Measurements from ENCODE around the gene ZDHHC22. TPM values are rescaled to one million over a fixed set of nuclear protein-coding genes. Genes with fewer than 3 reads are reported as not detected.
A peak's percentile ranks its signal among the peaks of the same experiment; 100 is the strongest.

The ZDHHC22 gene
- total RNA-seq, 1 experiment from 2014 or later, result not detected

DNA sequence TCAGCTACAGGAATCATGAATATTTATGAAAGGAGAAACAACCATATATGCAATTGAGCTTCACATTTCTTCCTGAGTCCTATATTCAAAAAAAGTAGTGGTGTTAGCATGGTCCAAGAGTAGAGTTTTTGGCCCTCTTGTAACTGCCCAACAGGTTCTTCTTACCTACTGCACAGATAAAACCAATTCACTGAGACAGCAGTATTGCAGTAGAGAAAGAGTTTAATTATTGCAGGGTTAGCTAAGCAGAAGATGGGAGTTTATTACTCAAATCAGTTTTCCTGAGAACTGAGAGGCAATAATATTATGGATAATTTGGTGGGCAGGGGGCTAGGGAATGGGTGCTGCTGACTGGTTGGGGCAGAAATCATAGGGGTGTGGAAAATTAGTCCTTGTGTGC, 50.1 kb downstream of the ZDHHC22 start:
- Histone ChIP-seq H3K9me2 (ENCODE audit: insufficient read depth) (no peaks in the 10 kb centered on the region), H3K4me1 (replicated peaks; ENCODE audit: insufficient read depth) (peaks cover 37% of the 10 kb centered on the region), H3K36me3 (ENCODE audit: low read depth) (no peaks in the 10 kb centered on the region), H3F3A (ENCODE audit: insufficient read depth, low read depth) (peaks cover 35% of the 10 kb centered on the region), H3K79me2 (ENCODE audit: low read depth) (peaks cover 9% of the 10 kb centered on the region), H3K9me3 (ENCODE audit: insufficient read depth, low read depth) (peaks cover 14% of the 10 kb centered on the region), H3K27ac (no peak overlapping the region), H2AFZ (no peak overlapping the region), H4K20me1 (ENCODE audit: insufficient read depth) (no peaks in the 10 kb centered on the region), H3K27me3 (ENCODE audit: insufficient read depth, low read depth) (no peaks in the 10 kb centered on the region), H3K4me2 (no peak overlapping the region), H3K4me3 (no peak overlapping the region)
- ChIA-PET POLR2A (ENCODE audit: unreplicated experiment) (interaction anchor here (0.5 to 0.6 kb wide), 2 partner anchors 122 to 302 kb away, joined by 3 read pairs; no protein-coding TSS in a partner anchor), CTCF (interaction anchor here (0.7 to 1.2 kb wide), 4 partner anchors 21 to 215 kb away, joined by 3 to 7 read pairs (median 4); no protein-coding TSS in a partner anchor)
- DNase-seq, result no peak
- BruUV-seq (replicated peaks), result no TSS peak
- intact Hi-C loops (cut with micrococcal nuclease; ENCODE audit: unreplicated experiment), result no loop called here
- TF ChIP-seq, protein P1, sequence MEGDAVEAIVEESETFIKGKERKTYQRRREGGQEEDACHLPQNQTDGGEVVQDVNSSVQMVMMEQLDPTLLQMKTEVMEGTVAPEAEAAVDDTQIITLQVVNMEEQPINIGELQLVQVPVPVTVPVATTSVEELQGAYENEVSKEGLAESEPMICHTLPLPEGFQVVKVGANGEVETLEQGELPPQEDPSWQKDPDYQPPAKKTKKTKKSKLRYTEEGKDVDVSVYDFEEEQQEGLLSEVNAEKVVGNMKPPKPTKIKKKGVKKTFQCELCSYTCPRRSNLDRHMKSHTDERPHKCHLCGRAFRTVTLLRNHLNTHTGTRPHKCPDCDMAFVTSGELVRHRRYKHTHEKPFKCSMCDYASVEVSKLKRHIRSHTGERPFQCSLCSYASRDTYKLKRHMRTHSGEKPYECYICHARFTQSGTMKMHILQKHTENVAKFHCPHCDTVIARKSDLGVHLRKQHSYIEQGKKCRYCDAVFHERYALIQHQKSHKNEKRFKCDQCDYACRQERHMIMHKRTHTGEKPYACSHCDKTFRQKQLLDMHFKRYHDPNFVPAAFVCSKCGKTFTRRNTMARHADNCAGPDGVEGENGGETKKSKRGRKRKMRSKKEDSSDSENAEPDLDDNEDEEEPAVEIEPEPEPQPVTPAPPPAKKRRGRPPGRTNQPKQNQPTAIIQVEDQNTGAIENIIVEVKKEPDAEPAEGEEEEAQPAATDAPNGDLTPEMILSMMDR (conservative IDR thresholded peaks at IDR 0.05), result no peak
- no peak for TF ChIP-seq EZH2 (IDR thresholded peaks at IDR 0.05; ENCODE audit: low read depth)

DNA sequence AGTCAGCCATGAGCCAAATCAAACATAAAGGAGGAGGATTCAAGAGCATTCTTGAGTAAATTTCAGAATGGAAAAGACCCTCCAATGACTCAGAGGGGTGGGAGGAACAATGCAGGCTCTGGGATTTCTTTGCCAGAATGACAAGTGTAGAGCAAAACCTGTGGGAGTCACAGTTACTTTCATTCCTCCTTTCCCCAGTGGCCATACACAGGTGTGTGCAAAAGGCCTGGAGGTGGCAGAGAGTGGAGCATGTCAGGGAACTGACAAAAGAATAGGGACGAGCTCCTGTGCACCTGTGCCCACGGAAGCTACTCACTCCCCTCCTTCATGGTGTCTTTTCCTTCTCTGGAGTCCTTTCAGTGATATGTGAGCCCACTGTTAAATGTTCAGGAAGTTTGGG, 52.9 kb downstream of the ZDHHC22 start:
- peak overlapping the region; percentile 8; the same call in 1 of the 2 replicates for H3K4me3 ChIP-seq
- peaks cover 20% of the 10 kb centered on the region for H3F3A ChIP-seq (ENCODE audit: insufficient read depth, low read depth)
- peaks cover 14% of the 10 kb centered on the region for H3K9me3 ChIP-seq (ENCODE audit: insufficient read depth, low read depth)
- H3K36me3 ChIP-seq (ENCODE audit: low read depth), result no peaks in the 10 kb centered on the region
- H3K4me1 ChIP-seq (replicated peaks; ENCODE audit: insufficient read depth), result peaks cover 38% of the 10 kb centered on the region
- intact Hi-C loops (cut with micrococcal nuclease; ENCODE audit: unreplicated experiment), result loop anchor here (1.0 kb wide), 5 partner anchors 16 to 174 kb away; no protein-coding TSS in a partner anchor
- H3K4me2 ChIP-seq, result peak overlapping the region; percentile 70
- no peaks in the 10 kb centered on the region for H4K20me1 ChIP-seq (ENCODE audit: insufficient read depth)
- no peak for TF ChIP-seq EZH2 (IDR thresholded peaks at IDR 0.05; ENCODE audit: low read depth)
- TF ChIP-seq, protein P1 (conservative IDR thresholded peaks at IDR 0.05), result no peak
- no peaks in the 10 kb centered on the region for H3K9me2 ChIP-seq (ENCODE audit: insufficient read depth)
- DNase-seq, result no peak
- H3K79me2 ChIP-seq (ENCODE audit: low read depth), result no peaks in the 10 kb centered on the region
- H3K27ac ChIP-seq, result peak overlapping the region; percentile 65
- no peaks in the 10 kb centered on the region for H3K27me3 ChIP-seq (ENCODE audit: insufficient read depth, low read depth)
- ChIA-PET POLR2A (ENCODE audit: unreplicated experiment) (interaction anchor here (0.6 to 0.8 kb wide), 2 partner anchors 35 to 218 kb away, joined by 4 to 6 read pairs; no protein-coding TSS in a partner anchor), CTCF (interaction anchor here (0.6 to 1.8 kb wide), 7 partner anchors 9 to 216 kb away, joined by 3 to 7 read pairs (median 3); no protein-coding TSS in a partner anchor)
- no TSS peak for BruUV-seq (replicated peaks)
- no peak overlapping the region for H2AFZ ChIP-seq

DNA sequence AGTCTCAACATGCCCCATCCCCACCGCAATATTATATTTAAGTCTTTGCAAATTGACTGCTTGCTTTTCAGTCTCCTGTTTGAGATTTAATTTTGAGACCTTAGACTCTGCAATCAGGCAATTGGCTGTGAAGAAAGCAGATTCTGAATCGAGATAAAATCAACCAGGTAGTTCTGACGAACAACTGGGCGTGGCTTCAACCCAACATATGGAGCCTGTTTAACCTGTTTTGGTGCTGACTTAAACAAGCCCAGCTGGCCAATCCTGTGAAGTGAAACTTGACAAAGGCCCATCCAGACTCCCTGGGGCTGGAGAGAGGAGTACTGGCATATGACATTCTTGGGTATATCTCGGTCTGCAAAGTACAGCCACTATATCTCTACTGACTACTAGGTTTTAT, 53.4 kb downstream of the ZDHHC22 start:
- TF ChIP-seq, protein P1 (conservative IDR thresholded peaks at IDR 0.05), result no peak
- no peak for TF ChIP-seq EZH2 (IDR thresholded peaks at IDR 0.05; ENCODE audit: low read depth)
- CTCF ChIA-PET, result interaction anchor here (0.9 to 1.8 kb wide), 4 partner anchors 9 to 212 kb away, joined by 3 to 7 read pairs (median 5); no protein-coding TSS in a partner anchor
- no peaks in the 10 kb centered on the region for H3K36me3 ChIP-seq (ENCODE audit: low read depth)
- H2AFZ ChIP-seq, result 0 out of 2 replicates have a peak overlapping the region, but pooled peaks have one; percentile 18
- no TSS peak for BruUV-seq (replicated peaks)
- intact Hi-C loops (cut with micrococcal nuclease; ENCODE audit: unreplicated experiment), result loop anchor here (1.0 kb wide), 5 partner anchors 16 to 174 kb away; no protein-coding TSS in a partner anchor
- H3K9me2 ChIP-seq (ENCODE audit: insufficient read depth), result no peaks in the 10 kb centered on the region
- peaks cover 38% of the 10 kb centered on the region for H3K4me1 ChIP-seq (replicated peaks; ENCODE audit: insufficient read depth)
- peak; percentile 95 to 100 for DNase-seq
- POLR2A ChIA-PET (ENCODE audit: unreplicated experiment), result no interaction called here
- peak overlapping the region; percentile 70 for H3K4me2 ChIP-seq
- peaks cover 20% of the 10 kb centered on the region for H3F3A ChIP-seq (ENCODE audit: insufficient read depth, low read depth)
- H3K27ac ChIP-seq, result peak overlapping the region; percentile 65
- no peaks in the 10 kb centered on the region for H3K79me2 ChIP-seq (ENCODE audit: low read depth)
- H4K20me1 ChIP-seq (ENCODE audit: insufficient read depth), result no peaks in the 10 kb centered on the region
- peak overlapping the region; percentile 18; the same call in 1 of the 2 replicates for H3K4me3 ChIP-seq
- H3K9me3 ChIP-seq (ENCODE audit: insufficient read depth, low read depth), result peaks cover 14% of the 10 kb centered on the region
- H3K27me3 ChIP-seq (ENCODE audit: insufficient read depth, low read depth), result no peaks in the 10 kb centered on the region

Data from PC-9 (cell line).